Upper lobe of right lung (tissue), 1 donor: ENCODE data around the gene TMEM63A. TPM values are rescaled to one million over a fixed set of nuclear protein-coding genes. Genes with fewer than 3 reads are reported as not detected.
"Not testable (repeated sequence)": the region's sequence is repeated elsewhere in the genome, so short reads cannot be mapped to it uniquely, and the experiment has no call there.

Experiments used
- ATAC-seq: fragments of 200-7000 bp; cut with Tn5 transposase; one replicate; pipeline ENCODE4 v1.9.1; 2020; ENCODE audit warnings: mild to moderate bottlenecking, moderate library complexity
- DNase-seq: peaks from one replicate; pipeline ENCODE4 v3.0.0-alpha.2; 2020
- H3K27ac ChIP-seq: fragments of 200-600 bp; one replicate; pipeline ENCODE4 v1.8.0; 2022
- H3K27me3 ChIP-seq: fragments of 200-600 bp; one replicate; pipeline ENCODE4 v1.8.0; 2022; ENCODE audit warnings: mild to moderate bottlenecking
- H3K36me3 ChIP-seq: fragments of 200-600 bp; one replicate; pipeline ENCODE4 v1.8.0; 2022
- H3K4me1 ChIP-seq: fragments of 200-600 bp; one replicate; pipeline ENCODE4 v1.8.0; 2022
- H3K4me3 ChIP-seq: fragments of 200-600 bp; one replicate; pipeline ENCODE4 v1.8.0; 2022; ENCODE audit warnings: mild to moderate bottlenecking
- H3K9me3 ChIP-seq: fragments of 200-600 bp; one replicate; pipeline ENCODE4 v1.8.0; 2022
- intact Hi-C: fragments of 100-400 bp; cut with DNase I; formaldehyde crosslinking; loops from one replicate; pipeline ENCODE4 v1.11.0; 2022
- total RNA-seq: library from RNA; stranded (reverse); fragmentation: NEBNext Ultra II Directional; extraction: Animal tissue kit (Norgen Biotek cat#: 25700); gene quantifications from one replicate; pipeline ENCODE4 v1.2.1, GENCODE V29; 2021
- TF ChIP-seq, protein P1 (sequence below): fragments of 200-600 bp; IDR thresholded peaks from one replicate; pipeline ENCODE4 v1.8.0; 2022; ENCODE audit warnings: antibody characterized with exemption
- donor health status: DM: no; HTN: yes; CAD: no; lungs with severe emphysema.

TMEM63A gene
- total RNA-seq, 1 donor from 2014 or later: 119 TPM

DNA sequence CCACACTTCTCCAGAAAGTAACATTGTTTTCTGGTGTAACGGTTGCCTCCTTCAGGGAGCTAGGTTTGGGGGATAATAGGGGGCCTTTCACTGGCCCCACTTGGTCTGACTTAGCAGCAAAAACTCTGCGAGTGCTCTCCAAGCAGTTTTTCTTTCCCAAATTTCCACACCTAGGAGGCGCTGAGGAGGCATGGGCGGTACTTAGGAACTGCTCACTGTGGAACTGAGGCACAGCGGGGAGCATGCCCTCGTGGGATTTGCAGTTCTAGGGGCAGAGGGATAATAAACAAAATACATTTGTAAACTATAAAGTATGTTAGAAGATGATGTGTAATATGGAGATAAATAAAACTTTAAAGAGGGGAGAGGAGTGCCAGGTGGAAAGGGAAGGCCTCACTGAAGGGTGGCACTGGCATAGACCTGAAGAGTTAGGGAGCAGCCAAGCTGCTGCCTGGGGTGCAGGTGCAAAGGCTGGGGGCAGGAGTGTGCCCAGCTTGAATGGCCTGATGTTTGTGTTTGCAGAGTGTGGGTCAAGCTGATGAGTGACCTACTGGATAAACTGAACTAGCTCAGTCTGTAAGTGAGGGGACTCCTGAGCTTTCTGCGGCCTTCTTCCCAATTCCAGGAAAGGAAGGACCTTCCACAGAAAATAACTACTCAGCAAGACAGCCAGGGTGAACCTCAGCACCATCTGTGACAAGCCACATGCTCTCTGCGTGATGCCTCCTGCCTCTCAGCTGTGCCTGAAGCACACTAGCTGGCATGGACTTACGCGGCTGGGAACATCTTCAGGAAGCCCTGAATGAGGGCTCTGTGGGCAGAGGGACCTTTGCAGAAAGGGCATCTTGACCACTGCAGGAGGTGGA is 70.3 kb downstream of the TMEM63A start:
- H3K4me1 ChIP-seq: peaks cover 61% of the 10 kb centered on the region
- ATAC-seq: no peak
- DNase-seq: no peak

DNA sequence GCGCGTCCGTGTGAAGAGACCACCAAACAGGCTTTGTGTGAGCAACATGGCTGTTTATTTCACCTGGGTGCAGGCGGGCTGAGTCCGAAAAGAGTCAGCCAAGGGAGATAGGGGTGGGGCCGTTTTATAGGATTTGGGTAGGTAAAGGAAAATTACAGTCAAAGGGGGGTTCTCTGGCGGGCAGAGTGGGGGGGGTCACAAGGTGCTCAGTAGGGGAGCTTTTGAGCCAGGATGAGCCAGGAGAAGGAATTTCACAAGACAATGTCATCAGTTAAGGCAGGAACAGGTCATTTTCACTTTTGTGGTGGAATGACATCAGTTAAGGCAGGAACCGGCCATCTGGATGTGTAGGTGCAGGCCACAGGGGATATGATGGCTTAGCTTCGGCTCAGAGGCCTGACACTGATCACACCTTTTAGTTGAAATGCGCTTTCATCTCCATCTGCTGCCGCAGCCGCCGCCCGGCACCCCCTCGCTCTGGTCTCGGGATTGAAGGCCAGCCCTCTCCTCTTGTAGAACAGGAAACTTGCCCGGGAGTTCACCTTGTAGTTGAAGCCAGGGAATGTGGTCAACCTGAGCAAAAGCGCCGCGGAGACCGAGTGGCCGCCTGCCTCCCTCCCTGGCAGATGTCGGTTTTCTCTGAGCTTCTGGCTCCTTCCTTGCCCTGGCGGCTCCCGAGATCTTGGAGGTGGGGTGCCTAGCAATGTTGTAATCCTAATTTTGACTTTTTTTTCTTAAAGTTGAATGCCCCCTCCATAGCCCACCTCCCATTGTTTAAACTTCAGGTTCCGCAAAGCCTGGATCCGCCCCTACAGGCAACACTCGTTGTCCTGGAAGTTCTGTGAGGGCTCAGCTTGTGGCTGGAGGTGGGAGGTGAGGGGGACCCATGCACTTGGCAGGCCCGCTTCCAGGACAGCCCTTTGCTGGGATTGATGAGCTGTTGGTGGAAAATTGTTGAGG is 71.3 kb downstream of the TMEM63A start:
- DNase-seq (peak; percentile 82), ATAC-seq (peak; percentile 46)
- intact Hi-C loops, H3K27me3 ChIP-seq, H3K9me3 ChIP-seq, H3K36me3 ChIP-seq: not testable (repeated sequence)
- H3K4me1 ChIP-seq: peaks cover 51% of the 10 kb centered on the region
- H3K27ac ChIP-seq: peak overlapping the region; percentile 78
- peak overlapping the region; percentile 77 for H3K4me3 ChIP-seq

More for the DNA sequence above, 70.3 kb downstream of the TMEM63A start:
- peak overlapping the region; percentile 89 for H3K27ac ChIP-seq
- H3K4me3 ChIP-seq: peak overlapping the region; percentile 77
- intact Hi-C loops: no loop called here
- H3K36me3 ChIP-seq: no peaks in the 10 kb centered on the region
- H3K9me3 ChIP-seq: no peaks in the 10 kb centered on the region
- no peaks in the 10 kb centered on the region for H3K27me3 ChIP-seq
- TF ChIP-seq, protein P1, sequence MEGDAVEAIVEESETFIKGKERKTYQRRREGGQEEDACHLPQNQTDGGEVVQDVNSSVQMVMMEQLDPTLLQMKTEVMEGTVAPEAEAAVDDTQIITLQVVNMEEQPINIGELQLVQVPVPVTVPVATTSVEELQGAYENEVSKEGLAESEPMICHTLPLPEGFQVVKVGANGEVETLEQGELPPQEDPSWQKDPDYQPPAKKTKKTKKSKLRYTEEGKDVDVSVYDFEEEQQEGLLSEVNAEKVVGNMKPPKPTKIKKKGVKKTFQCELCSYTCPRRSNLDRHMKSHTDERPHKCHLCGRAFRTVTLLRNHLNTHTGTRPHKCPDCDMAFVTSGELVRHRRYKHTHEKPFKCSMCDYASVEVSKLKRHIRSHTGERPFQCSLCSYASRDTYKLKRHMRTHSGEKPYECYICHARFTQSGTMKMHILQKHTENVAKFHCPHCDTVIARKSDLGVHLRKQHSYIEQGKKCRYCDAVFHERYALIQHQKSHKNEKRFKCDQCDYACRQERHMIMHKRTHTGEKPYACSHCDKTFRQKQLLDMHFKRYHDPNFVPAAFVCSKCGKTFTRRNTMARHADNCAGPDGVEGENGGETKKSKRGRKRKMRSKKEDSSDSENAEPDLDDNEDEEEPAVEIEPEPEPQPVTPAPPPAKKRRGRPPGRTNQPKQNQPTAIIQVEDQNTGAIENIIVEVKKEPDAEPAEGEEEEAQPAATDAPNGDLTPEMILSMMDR: peak; percentile 44

DNA sequence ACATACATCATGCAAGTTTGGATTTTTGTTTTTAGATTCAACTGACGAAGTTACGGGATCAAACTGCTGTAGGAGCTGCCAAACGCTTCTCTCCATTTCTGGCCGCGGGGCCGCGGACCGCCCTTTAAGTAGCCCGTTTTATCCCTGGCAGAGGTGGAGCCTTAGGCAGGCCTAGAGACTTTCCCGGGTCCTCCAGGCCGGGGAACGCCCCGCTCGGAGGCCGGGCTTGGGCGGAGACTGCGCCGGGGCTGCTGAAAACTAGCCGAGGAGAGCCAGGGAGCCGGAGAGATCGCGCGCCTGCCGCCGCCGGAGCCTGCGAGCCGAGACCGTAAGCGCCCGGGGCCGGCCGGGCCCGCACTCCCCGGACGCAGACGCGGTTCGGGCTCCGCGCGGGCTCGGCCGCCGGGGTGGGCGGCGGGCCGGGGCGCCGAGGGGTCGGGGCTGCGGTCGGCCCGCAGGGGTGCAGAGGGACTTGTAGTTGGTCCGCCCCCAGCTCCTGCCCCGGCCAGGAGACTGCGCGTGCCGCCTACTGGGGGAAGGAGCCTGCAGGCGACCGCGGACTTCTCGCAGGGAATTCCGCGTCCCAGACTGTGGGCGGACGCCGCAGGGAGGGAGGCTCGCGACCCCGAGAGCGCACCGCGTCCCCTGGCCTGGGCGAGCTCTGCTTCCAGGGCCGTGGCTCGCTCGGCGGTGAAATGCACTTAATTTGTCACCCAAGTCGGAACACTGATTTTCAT is 72.2 kb downstream of the TMEM63A start, which contains the start of gene EPHX1:
Gene EPHX1, plus strand, starts transcription at position 283 of the 737 bp plus-strand sequence. CDS start 18,606 bp downstream, outside the sequence.
- H3K36me3 ChIP-seq: no peaks in the 10 kb centered on the region
- peak within 1 kb of the TSS; percentile 78 for H3K27ac ChIP-seq
- no peaks in the 10 kb centered on the region for H3K9me3 ChIP-seq
- H3K27me3 ChIP-seq: no peaks in the 10 kb centered on the region
- intact Hi-C loops: no loop called here
- DNase-seq: peak; percentile 95
- peak; percentile 90 for ATAC-seq
- TF ChIP-seq, protein P1: peak; percentile 38
- peak within 1 kb of the TSS; percentile 77 for H3K4me3 ChIP-seq
- H3K4me1 ChIP-seq: peaks cover 44% of the 10 kb centered on the region

DNA sequence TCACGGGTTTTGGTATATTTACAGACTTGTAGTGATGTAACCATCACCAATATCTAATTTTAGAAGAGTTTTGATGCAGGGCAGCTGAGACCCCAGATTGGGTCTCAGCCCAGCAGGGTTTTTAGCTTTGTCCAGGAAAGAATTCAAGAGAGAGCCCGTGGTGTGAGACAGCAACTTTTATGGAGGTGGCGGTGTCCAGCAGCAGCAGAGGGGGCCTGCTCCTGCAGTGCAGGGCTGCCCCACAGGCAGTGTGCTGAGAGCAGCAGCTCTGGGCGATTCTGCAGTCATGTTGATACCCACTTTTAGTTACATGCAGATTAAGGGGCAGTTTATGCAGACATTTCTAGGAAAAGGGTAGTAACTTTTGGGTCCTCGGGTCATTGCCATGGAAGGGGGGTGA is 74.0 kb downstream of the TMEM63A start:
- Histone ChIP-seq H3K36me3 (no peaks in the 10 kb centered on the region), H3K4me1 (peaks cover 25% of the 10 kb centered on the region), H3K4me3 (no peak overlapping the region), H3K9me3 (no peaks in the 10 kb centered on the region), H3K27me3 (no peaks in the 10 kb centered on the region), H3K27ac (no peak overlapping the region)
- ATAC-seq (no peak), DNase-seq (no peak)
- intact Hi-C loops: no loop called here
- TF ChIP-seq, protein P1: no peak

DNA sequence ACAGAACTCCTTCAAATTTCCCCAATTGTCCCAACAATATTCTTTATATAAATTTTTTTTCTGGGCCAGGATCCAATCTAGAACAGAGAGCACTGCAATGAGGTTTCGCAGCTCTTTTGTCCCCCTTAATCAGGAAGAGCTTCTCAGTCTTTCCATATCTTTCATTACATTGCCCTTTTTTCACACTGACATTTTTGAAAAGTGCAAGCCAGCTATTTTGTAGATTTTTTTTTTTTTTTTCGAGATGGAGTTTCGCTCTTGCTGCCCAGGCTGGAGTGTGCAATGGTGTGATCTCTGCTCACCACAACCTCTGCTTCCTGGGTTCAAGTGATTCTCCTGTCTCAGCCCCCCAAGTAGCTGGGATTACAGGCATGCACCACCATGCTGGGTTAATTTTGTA is 75.4 kb downstream of the TMEM63A start:
- ATAC-seq, H3K4me3 ChIP-seq, H3K9me3 ChIP-seq, intact Hi-C loops, H3K36me3 ChIP-seq, H3K27me3 ChIP-seq, H3K27ac ChIP-seq, DNase-seq: not testable (repeated sequence)
- peaks cover 11% of the 10 kb centered on the region for H3K4me1 ChIP-seq

DNA sequence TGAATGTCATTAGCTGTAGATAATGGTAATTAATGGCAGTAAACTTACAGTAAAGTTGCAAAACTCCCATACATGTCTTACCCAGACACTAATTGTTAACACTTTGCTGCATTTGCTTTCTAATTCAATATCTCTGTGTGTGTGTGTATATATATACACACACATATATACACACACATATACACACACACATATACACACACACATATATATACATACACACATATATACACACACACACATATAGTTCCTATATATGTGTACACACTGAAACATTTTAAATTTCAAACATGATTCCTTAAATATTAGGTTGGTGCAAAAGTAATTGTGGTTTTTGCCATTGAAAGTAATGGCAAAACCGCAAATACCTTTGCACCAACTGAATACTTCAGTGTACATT is 75.9 kb downstream of the TMEM63A start:
- Histone ChIP-seq H3K36me3 (no peaks in the 10 kb centered on the region), H3K27ac (no peak overlapping the region), H3K9me3 (no peaks in the 10 kb centered on the region), H3K4me3 (no peak overlapping the region), H3K4me1 (peaks cover 6% of the 10 kb centered on the region), H3K27me3 (no peaks in the 10 kb centered on the region)
- DNase-seq: no peak
- no peak for ATAC-seq
- TF ChIP-seq, protein P1: no peak
- intact Hi-C loops: no loop called here

DNA sequence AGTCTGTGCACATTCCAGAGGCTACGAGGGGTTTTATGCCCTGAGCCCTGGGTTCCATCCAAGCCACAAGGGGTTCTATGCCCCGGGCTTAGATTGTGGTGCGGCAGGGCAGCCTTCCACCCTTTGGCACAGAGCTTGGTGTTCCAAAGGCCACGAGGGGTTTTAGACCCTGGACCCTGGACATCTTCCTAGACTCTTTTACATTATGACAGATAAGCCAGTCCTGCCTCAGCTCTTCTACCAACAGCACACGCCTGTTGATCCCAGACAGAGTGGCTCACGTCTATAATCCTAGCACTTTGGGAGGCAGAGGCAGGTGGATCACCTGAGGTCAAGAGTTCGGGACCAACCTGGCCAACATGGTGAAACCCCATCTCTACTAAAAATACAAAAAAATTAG is 81.0 kb downstream of the TMEM63A start:
- H3K9me3 ChIP-seq, H3K4me1 ChIP-seq, intact Hi-C loops, H3K4me3 ChIP-seq, H3K27me3 ChIP-seq, H3K27ac ChIP-seq, H3K36me3 ChIP-seq, DNase-seq, ATAC-seq: not testable (repeated sequence)

DNA sequence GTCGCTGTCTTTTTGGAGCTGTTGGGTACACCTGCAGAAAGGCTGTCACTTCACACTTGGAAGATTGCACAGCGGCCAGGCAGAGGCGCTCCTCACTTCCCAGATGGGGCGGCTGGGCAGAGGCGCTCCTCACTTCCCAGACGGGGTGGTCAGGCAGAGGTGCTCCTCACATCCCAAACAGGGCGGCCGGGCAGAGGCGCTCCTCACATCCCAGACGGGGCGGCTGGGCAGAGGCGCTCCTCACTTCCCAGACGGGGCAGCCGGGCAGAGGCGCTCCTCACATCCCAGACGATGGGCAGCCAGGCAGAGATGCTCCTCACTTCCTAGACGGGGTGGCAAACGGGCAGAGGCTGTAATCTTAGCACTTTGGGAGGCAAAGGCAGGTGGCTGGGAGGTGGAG is 86.1 kb downstream of the TMEM63A start:
- intact Hi-C loops, H3K27ac ChIP-seq, H3K4me1 ChIP-seq, H3K27me3 ChIP-seq, ATAC-seq, H3K36me3 ChIP-seq, DNase-seq, H3K9me3 ChIP-seq, H3K4me3 ChIP-seq: not testable (repeated sequence)
